CD8-positive, alpha-beta memory T cell (primary cell): ENCODE data around the gene OSBPL7. TPM values are rescaled to one million over a fixed set of nuclear protein-coding genes. Genes with fewer than 3 reads are reported as not detected.
A peak's percentile ranks its signal among the peaks of the same experiment; 100 is the strongest.

ENCODE experiments used
- CTCF ChIA-PET: fragments of 350-600 bp; sonication (Branson Sonifier 250); formaldehyde crosslinking; loops from one replicate; lab custom pipeline; 2021; ENCODE audit warnings: antibody characterized with exemption; lab: Charles Lee
- POLR2A ChIA-PET: fragments of 350-600 bp; sonication (Branson Sonifier 250); formaldehyde crosslinking; loops from one replicate; lab custom pipeline; 2021; ENCODE audit warnings: antibody characterized with exemption; lab: Charles Lee
- DNase-seq, 5 donors: peaks; one replicate each; pipeline versions ENCODE4 v3.0.0 to v3.0.0-alpha.2; 2020 to 2022; ENCODE audit warnings: mixed read lengths in 1 of 5
- H3K27ac ChIP-seq: one replicate; pipeline ENCODE4 v1.7.0; 2013; ENCODE audit warnings: low read depth, mild to moderate bottlenecking, low read length, moderate library complexity
- H3K27me3 ChIP-seq: 2 replicates; pipeline ENCODE4 v1.7.0; 2013; ENCODE audit warnings: low read length, mild to moderate bottlenecking; ENCODE audit not compliant: insufficient read depth, poor library complexity, severe bottlenecking
- H3K36me3 ChIP-seq: 2 replicates; pipeline ENCODE4 v1.7.0; 2013; ENCODE audit warnings: mild to moderate bottlenecking, low read length, moderate library complexity; ENCODE audit not compliant: insufficient read depth
- H3K4me1 ChIP-seq: 2 replicates; pipeline ENCODE4 v1.7.0; 2013; ENCODE audit warnings: mild to moderate bottlenecking, low read length, moderate library complexity; ENCODE audit not compliant: insufficient read depth
- H3K4me3 ChIP-seq: 2 replicates; pipeline ENCODE4 v1.7.0; 2013; ENCODE audit warnings: mild to moderate bottlenecking, low read length
- H3K9me3 ChIP-seq: 2 replicates; pipeline ENCODE4 v1.7.0; 2013; ENCODE audit warnings: mild to moderate bottlenecking, low read length
- H3K27ac Mint-ChIP-seq, 8 donors: one replicate each; pipeline ENCODE4 v1.8.0; 2020 to 2021; ENCODE audit warnings: mixed read lengths in 8 of 8, mild to moderate bottlenecking in 6 of 8, inconsistent platforms in 3 of 8, moderate library complexity in 3 of 8
- H3K27me3 Mint-ChIP-seq, 2 donors: one replicate each; pipeline ENCODE4 v1.8.0; 2020 to 2021; ENCODE audit warnings: mixed read lengths in 2 of 2, mild to moderate bottlenecking in 1 of 2, moderate library complexity in 1 of 2
- H3K36me3 Mint-ChIP-seq, 3 donors: one replicate each; pipeline ENCODE4 v1.8.0; 2020 to 2021; ENCODE audit warnings: mixed read lengths in 3 of 3, inconsistent platforms in 1 of 3, mild to moderate bottlenecking in 1 of 3
- H3K4me1 Mint-ChIP-seq, 3 donors: one replicate each; pipeline ENCODE4 v1.8.0; 2020 to 2021; ENCODE audit warnings: mixed read lengths in 3 of 3, inconsistent platforms in 1 of 3, mild to moderate bottlenecking in 1 of 3
- H3K4me3 Mint-ChIP-seq, 7 donors: one replicate each; pipeline ENCODE4 v1.8.0; 2020 to 2021; ENCODE audit warnings: mixed read lengths in 7 of 7, mild to moderate bottlenecking in 6 of 7, moderate library complexity in 4 of 7, inconsistent platforms in 2 of 7
- H3K9me3 Mint-ChIP-seq, 5 donors: one replicate each; pipeline ENCODE4 v1.8.0; 2020 to 2022; ENCODE audit warnings: mixed read lengths in 5 of 5, mild to moderate bottlenecking in 3 of 5, moderate library complexity in 2 of 5, inconsistent platforms in 1 of 5
- polyA plus RNA-seq: library from polyadenylated mRNA; unstranded; fragments of 300-500 nt; fragmentation: Illumina TruSeq; gene quantifications from one replicate; pipeline ENCODE4 v1.2.3, GENCODE V29; 2021
- total RNA-seq, 2 experiments: library from RNA; stranded (reverse); gene quantifications; one replicate each; pipeline ENCODE4 v1.2.3, GENCODE V29; 2021

The OSBPL7 gene
- total RNA-seq (10 to 100 TPM; 16.9 to 17.5 TPM), polyA plus RNA-seq (11.0 TPM)

GRCh38 chr17:47821424-47822391 lies at the start of gene OSBPL7:
OSBPL7 (minus strand) TSS chr17:47821794; CDS start chr17:47820278, 1,516 bp downstream.
- Histone ChIP-seq H3K27me3 (no peaks in the 10 kb centered on the region), H3K4me1 (peaks cover 26% of the 10 kb centered on the region), H3K36me3 (peaks cover 47% of the 10 kb centered on the region), H3K4me3 (peak within 1 kb of the TSS; percentile 93), H3K9me3 (no peaks in the 10 kb centered on the region), H3K27ac (peak within 1 kb of the TSS; percentile 79)
- no peaks in the 10 kb centered on the region for H3K9me3 Mint-ChIP-seq
- peak within 1 kb of the TSS; percentile 88 to 98 (median 97) for H3K4me3 Mint-ChIP-seq
- H3K27ac Mint-ChIP-seq, result peak within 1 kb of the TSS; percentile 88 to 98 (median 95)
- DNase-seq, result peak; percentile 66 to 87 (median 74)
- peaks cover 25 to 45% (median 25%) of the 10 kb centered on the region in 3 donors for H3K4me1 Mint-ChIP-seq
- H3K36me3 Mint-ChIP-seq, result peaks cover 12 to 76% (median 15%) of the 10 kb centered on the region in 3 donors
- no peaks in the 10 kb centered on the region for H3K27me3 Mint-ChIP-seq
- POLR2A ChIA-PET, result interaction anchor here (0.6 to 1.6 kb wide), 4 partner anchors 9 to 171 kb away, joined by 4 to 16 read pairs (median 10); partner anchors contain the start of genes LRRC46, MRPL10 and SP2
- CTCF ChIA-PET, result interaction anchor here (1.0 to 3.7 kb wide), 5 partner anchors 9 to 158 kb away, joined by 3 to 15 read pairs (median 4); partner anchors contain the start of genes CDK5RAP3, LRRC46, MRPL10 and SCRN2

GRCh38 chr17:47871048-47871447 lies 49.5 kb upstream of the OSBPL7 start:
- no peaks in the 10 kb centered on the region for H3K36me3 ChIP-seq
- DNase-seq, result no peak
- POLR2A ChIA-PET, result no interaction called here
- Mint-ChIP-seq H3K36me3 (no peaks in the 10 kb centered on the region), H3K4me1 (no peaks in the 10 kb centered on the region), H3K27ac (peak overlapping the region in 1 of 8 donors; percentile 17), H3K27me3 (peaks cover 33 to 78% of the 10 kb centered on the region in 2 donors), H3K9me3 (no peaks in the 10 kb centered on the region), H3K4me3 (no peak overlapping the region)
- no peak overlapping the region for H3K27ac ChIP-seq
- H3K4me1 ChIP-seq, result no peaks in the 10 kb centered on the region
- H3K9me3 ChIP-seq, result no peaks in the 10 kb centered on the region
- CTCF ChIA-PET, result interaction anchor here (1.4 kb wide), 1 partner anchor 100 kb away, joined by 3 read pairs; the partner anchor contains the start of gene CDK5RAP3
- H3K27me3 ChIP-seq, result peaks cover 17% of the 10 kb centered on the region
- no peak overlapping the region for H3K4me3 ChIP-seq

- no peak for DNase-seq
These were observed 48.5 kb upstream of the OSBPL7 start for GRCh38 chr17:47870056-47870455.

GRCh38 chr17:47869114-47869513 lies 47.5 kb upstream of the OSBPL7 start:
- peaks cover 11% of the 10 kb centered on the region for H3K4me1 ChIP-seq
- ChIA-PET POLR2A (no interaction called here), CTCF (interaction anchor here (1.2 to 1.5 kb wide), 2 partner anchors 21 to 28 kb away, joined by 3 to 5 read pairs; partner anchors contain the start of gene SCRN2)
- Mint-ChIP-seq H3K4me1 (peaks cover 0 to 3% (median 0%) of the 10 kb centered on the region in 3 donors), H3K27me3 (peaks cover 28 to 67% of the 10 kb centered on the region in 2 donors), H3K36me3 (peaks cover 0 to under 1% (median 0%) of the 10 kb centered on the region in 3 donors), H3K9me3 (no peaks in the 10 kb centered on the region), H3K4me3 (no peak overlapping the region), H3K27ac (no peak overlapping the region)
- no peak overlapping the region for H3K4me3 ChIP-seq
- no peaks in the 10 kb centered on the region for H3K36me3 ChIP-seq
- H3K9me3 ChIP-seq, result no peaks in the 10 kb centered on the region
- DNase-seq, result no peak
- H3K27ac ChIP-seq, result no peak overlapping the region
- peaks cover 17% of the 10 kb centered on the region for H3K27me3 ChIP-seq

More at GRCh38 chr17:47870056-47870455, 48.5 kb upstream of the OSBPL7 start:
- Histone ChIP-seq H3K4me3 (no peak overlapping the region), H3K36me3 (no peaks in the 10 kb centered on the region), H3K4me1 (peaks cover 4% of the 10 kb centered on the region), H3K27me3 (peaks cover 17% of the 10 kb centered on the region), H3K27ac (no peak overlapping the region), H3K9me3 (no peaks in the 10 kb centered on the region)
- no peaks in the 10 kb centered on the region for H3K36me3 Mint-ChIP-seq
- POLR2A ChIA-PET, result no interaction called here
- peaks cover 31 to 73% of the 10 kb centered on the region in 2 donors for H3K27me3 Mint-ChIP-seq
- no peaks in the 10 kb centered on the region for H3K9me3 Mint-ChIP-seq
- CTCF ChIA-PET, result interaction anchor here (1.4 kb wide), 1 partner anchor 101 kb away, joined by 3 read pairs; the partner anchor contains the start of gene CDK5RAP3
- H3K4me1 Mint-ChIP-seq, result no peaks in the 10 kb centered on the region
- no peak overlapping the region for H3K4me3 Mint-ChIP-seq
- no peak overlapping the region for H3K27ac Mint-ChIP-seq

- peaks cover 0 to 2% (median 0%) of the 10 kb centered on the region in 3 donors for H3K36me3 Mint-ChIP-seq
- POLR2A ChIA-PET, result no interaction called here
- no peaks in the 10 kb centered on the region for H3K9me3 ChIP-seq
- no peak overlapping the region for H3K4me3 ChIP-seq
- no peak overlapping the region for H3K4me3 Mint-ChIP-seq
- peak overlapping the region; percentile 47 for H3K27ac ChIP-seq
- no peaks in the 10 kb centered on the region for H3K9me3 Mint-ChIP-seq
- H3K4me1 Mint-ChIP-seq, result peaks cover 0 to 3% (median 0%) of the 10 kb centered on the region in 3 donors
- no peak overlapping the region for H3K27ac Mint-ChIP-seq
- H3K4me1 ChIP-seq, result peaks cover 12% of the 10 kb centered on the region
- peaks cover 10% of the 10 kb centered on the region for H3K27me3 ChIP-seq
- peaks cover 21 to 55% of the 10 kb centered on the region in 2 donors for H3K27me3 Mint-ChIP-seq
- no peaks in the 10 kb centered on the region for H3K36me3 ChIP-seq
- CTCF ChIA-PET, result interaction anchor here (1.5 kb wide), 1 partner anchor 22 kb away, joined by 5 read pairs; no protein-coding TSS in a partner anchor
- DNase-seq, result no peak
These were observed 46.4 kb upstream of the OSBPL7 start for GRCh38 chr17:47867813-47868533.

- Mint-ChIP-seq H3K36me3 (peaks cover 0 to 2% (median 0%) of the 10 kb centered on the region in 3 donors), H3K4me1 (peaks cover 0 to 3% (median 0%) of the 10 kb centered on the region in 3 donors), H3K27me3 (peaks cover 19 to 49% of the 10 kb centered on the region in 2 donors), H3K4me3 (no peak overlapping the region), H3K9me3 (no peaks in the 10 kb centered on the region), H3K27ac (peak overlapping the region in 1 of 8 donors; percentile 72)
- peaks cover 17% of the 10 kb centered on the region for H3K4me1 ChIP-seq
- H3K4me3 ChIP-seq, result no peak overlapping the region
- no peak overlapping the region for H3K27ac ChIP-seq
- ChIA-PET POLR2A (no interaction called here), CTCF (interaction anchor here (1.0 kb wide), 1 partner anchor 75 kb away, joined by 3 read pairs; the partner anchor contains the start of gene PNPO)
- H3K9me3 ChIP-seq, result no peaks in the 10 kb centered on the region
- no peak for DNase-seq
- H3K27me3 ChIP-seq, result peaks cover 10% of the 10 kb centered on the region
- no peaks in the 10 kb centered on the region for H3K36me3 ChIP-seq
These were observed 45.3 kb upstream of the OSBPL7 start for GRCh38 chr17:47866941-47867340.

- H3K4me1 ChIP-seq, result peaks cover 17% of the 10 kb centered on the region
- no peaks in the 10 kb centered on the region for H3K9me3 Mint-ChIP-seq
- H3K9me3 ChIP-seq, result no peaks in the 10 kb centered on the region
- peak overlapping the region in 1 of 7 donors; percentile 33 for H3K4me3 Mint-ChIP-seq
- ChIA-PET CTCF (no interaction called here), POLR2A (no interaction called here)
- no peak overlapping the region for H3K27ac Mint-ChIP-seq
- peaks cover 0 to 2% (median 0%) of the 10 kb centered on the region in 3 donors for H3K36me3 Mint-ChIP-seq
- H3K4me1 Mint-ChIP-seq, result peaks cover 0 to 3% (median 0%) of the 10 kb centered on the region in 3 donors
- no peaks in the 10 kb centered on the region for H3K36me3 ChIP-seq
- no peaks in the 10 kb centered on the region for H3K27me3 ChIP-seq
- no peak overlapping the region for H3K27ac ChIP-seq
- peaks cover 6 to 36% of the 10 kb centered on the region in 2 donors for H3K27me3 Mint-ChIP-seq
- H3K4me3 ChIP-seq, result no peak overlapping the region
- no peak for DNase-seq
These were observed 43.2 kb upstream of the OSBPL7 start for GRCh38 chr17:47864791-47865216.
